TTC549 (cell line): ENCODE measurements around the gene A2M.

Source experiments
- FAIRE-seq: peaks from 2 replicates; lab custom pipeline; 2012; peaks lifted over from hg19 to GRCh38; lab: Jason Lieb, UNC

A2M gene

GRCh38 chr12:9033265-9033887 is 82.3 kb downstream of the A2M start:
- FAIRE-seq, result no peak

- no peak for FAIRE-seq
These were observed 83.3 kb downstream of the A2M start for GRCh38 chr12:9032202-9032964.

GRCh38 chr12:9030776-9031175 is 84.9 kb downstream of the A2M start:
- no peak for FAIRE-seq

GRCh38 chr12:9027161-9028059 is 88.3 kb downstream of the A2M start:
- no peak for FAIRE-seq

GRCh38 chr12:9024512-9024911 is 91.2 kb downstream of the A2M start:
- no peak for FAIRE-seq

- FAIRE-seq, result no peak
These were observed 93.1 kb downstream of the A2M start for GRCh38 chr12:9022592-9022991.
